Neuronal stem cell (in vitro differentiated cells): ENCODE data around the gene FAF1.

Experiments used
- DNase-seq: peaks from one replicate; pipeline ENCODE4 v3.0.0-alpha.2; 2013; ENCODE audit warnings: low spot score
- H2AFZ ChIP-seq: one replicate; pipeline ENCODE4 v1.6.1; 2013; ENCODE audit warnings: mild to moderate bottlenecking, low read length, inconsistent platforms
- H2AK5ac ChIP-seq: 2 replicates; pipeline ENCODE4 v1.6.1; 2013; ENCODE audit warnings: low read depth, mild to moderate bottlenecking, inconsistent platforms, low read length, moderate library complexity, mixed read lengths
- H2BK120ac ChIP-seq: 2 replicates; pipeline ENCODE4 v1.6.1; 2013; ENCODE audit warnings: low read depth, mild to moderate bottlenecking, inconsistent platforms, low read length, moderate library complexity, mixed read lengths
- H2BK12ac ChIP-seq: one replicate; pipeline ENCODE4 v1.6.1; 2013; ENCODE audit warnings: low read length, inconsistent platforms
- H2BK15ac ChIP-seq: 2 replicates; pipeline ENCODE4 v1.6.1; 2013; ENCODE audit warnings: mild to moderate bottlenecking, low read length, inconsistent platforms, mixed read lengths
- H2BK5ac ChIP-seq: one replicate; pipeline ENCODE4 v1.6.1; 2013; ENCODE audit warnings: inconsistent platforms, mild to moderate bottlenecking, low read length, moderate library complexity
- H3K14ac ChIP-seq: one replicate; pipeline ENCODE4 v1.6.1; 2013; ENCODE audit warnings: low read length, inconsistent platforms
- H3K18ac ChIP-seq: 2 replicates; pipeline ENCODE4 v1.6.1; 2013; ENCODE audit warnings: low read length, inconsistent platforms
- H3K23ac ChIP-seq: 2 replicates; pipeline ENCODE4 v1.6.1; 2013; ENCODE audit warnings: low read depth, mild to moderate bottlenecking, mixed read lengths, low read length, inconsistent platforms; ENCODE audit not compliant: poor library complexity
- H3K27ac ChIP-seq: replicated peaks from 3 replicates; pipeline ENCODE4 v1.5.1; 2013; ENCODE audit warnings: low read length, inconsistent platforms
- H3K27me3 ChIP-seq, 3 experiments: 2 replicates each; pipeline ENCODE4 v1.6.1; 2013; ENCODE audit warnings: low read length in 3 of 3, mild to moderate bottlenecking in 2 of 3, inconsistent platforms in 1 of 3, low read depth in 1 of 3, mixed read lengths in 1 of 3, moderate library complexity in 1 of 3; ENCODE audit not compliant: control insufficient read depth in 3 of 3, insufficient read depth in 3 of 3
- H3K36me3 ChIP-seq, 2 donors: replicated peaks in 1 of 2; 2 replicates each; pipeline ENCODE4 v1.6.1; 2013; ENCODE audit warnings: low read length in 2 of 2; ENCODE audit not compliant: control insufficient read depth in 2 of 2, insufficient read depth in 2 of 2
- H3K4ac ChIP-seq: 2 replicates; pipeline ENCODE4 v1.6.1; 2013; ENCODE audit warnings: inconsistent platforms, mild to moderate bottlenecking, low read length, moderate library complexity
- H3K4me1 ChIP-seq, 2 donors: 1 replicate in 1 of 2; 2 replicates in 1 of 2; pipeline ENCODE4 v1.6.1; 2013; ENCODE audit warnings: low read length in 2 of 2, low read depth in 1 of 2; ENCODE audit not compliant: control insufficient read depth in 2 of 2, insufficient read depth in 1 of 2
- H3K4me2 ChIP-seq: one replicate; pipeline ENCODE4 v1.6.1; 2013; ENCODE audit warnings: mild to moderate bottlenecking, low read length, inconsistent platforms; ENCODE audit not compliant: insufficient read depth, poor library complexity, severe bottlenecking
- H3K4me3 ChIP-seq, 2 donors: 2 replicates each; pipeline ENCODE4 v1.5.1; 2013; ENCODE audit warnings: low read length in 2 of 2, mild to moderate bottlenecking in 2 of 2, inconsistent platforms in 1 of 2, moderate library complexity in 1 of 2
- H3K79me1 ChIP-seq: one replicate; pipeline ENCODE4 v1.6.1; 2013; ENCODE audit warnings: low read depth, mild to moderate bottlenecking, inconsistent platforms, low read length, moderate library complexity
- H3K9ac ChIP-seq: one replicate; pipeline ENCODE4 v1.6.1; 2013; ENCODE audit warnings: mild to moderate bottlenecking, low read depth, low read length, inconsistent platforms; ENCODE audit not compliant: poor library complexity
- H3K9me3 ChIP-seq, 2 donors: replicated peaks in 1 of 2; 2 replicates each; pipeline versions ENCODE3 to v1.6.1; 2013; ENCODE audit warnings: low read length in 2 of 2, mild to moderate bottlenecking in 2 of 2, inconsistent platforms in 1 of 2, low read depth in 1 of 2, mixed read lengths in 1 of 2, moderate library complexity in 1 of 2; ENCODE audit not compliant: control insufficient read depth in 2 of 2, insufficient read depth in 1 of 2
- H4K8ac ChIP-seq: one replicate; pipeline ENCODE4 v1.6.1; 2013; ENCODE audit warnings: low read depth, mild to moderate bottlenecking, inconsistent platforms, low read length, moderate library complexity
- H4K91ac ChIP-seq: one replicate; pipeline ENCODE4 v1.6.1; 2013; ENCODE audit warnings: low read length, low read depth, mild to moderate bottlenecking, inconsistent platforms; ENCODE audit not compliant: poor library complexity
- WGBS, 2 donors: extraction: QIAGEN DNeasy Blood & Tissue Kit; methylation state at CpG; one replicate each; pipeline ENCODE4 v1.1.7; 2013; ENCODE audit warnings: missing lambda C conversion rate in 2 of 2, mixed read lengths in 1 of 2; ENCODE audit not compliant: insufficient read length in 2 of 2, insufficient replicate concordance in 1 of 2; ENCODE audit errors: extremely low coverage in 2 of 2; 5-methylcytosine and 5-hydroxymethylcytosine counted together

FAF1 gene

GRCh38 chr1:50651476-50652263 lies 308.4 kb downstream of the FAF1 start:
- Histone ChIP-seq H3K14ac (no peak overlapping the region), H3K79me1 (no peaks in the 10 kb centered on the region), H2BK5ac (no peak overlapping the region), H2AK5ac (no peak overlapping the region), H3K18ac (no peak overlapping the region), H3K4me2 (no peak overlapping the region), H3K4ac (no peak overlapping the region), H2BK15ac (no peak overlapping the region), H3K27me3 (no peaks in the 10 kb centered on the region), H3K9ac (no peak overlapping the region), H4K8ac (no peak overlapping the region), H3K4me3 (no peak overlapping the region), H3K4me1 (peaks cover 0 to 4% of the 10 kb centered on the region in 2 donors), H3K23ac (no peak overlapping the region), H3K27ac (no peak overlapping the region), H4K91ac (no peak overlapping the region), H2BK12ac (no peak overlapping the region), H3K36me3 (peaks cover 0 to 2% of the 10 kb centered on the region in 2 donors), H3K9me3 (no peaks in the 10 kb centered on the region), H2AFZ (no peak overlapping the region), H2BK120ac (no peak overlapping the region)
- no CpG with 5 or more reads among the region's 3 CpGs for WGBS, 2 donors
- DNase-seq = no peak

DNA sequence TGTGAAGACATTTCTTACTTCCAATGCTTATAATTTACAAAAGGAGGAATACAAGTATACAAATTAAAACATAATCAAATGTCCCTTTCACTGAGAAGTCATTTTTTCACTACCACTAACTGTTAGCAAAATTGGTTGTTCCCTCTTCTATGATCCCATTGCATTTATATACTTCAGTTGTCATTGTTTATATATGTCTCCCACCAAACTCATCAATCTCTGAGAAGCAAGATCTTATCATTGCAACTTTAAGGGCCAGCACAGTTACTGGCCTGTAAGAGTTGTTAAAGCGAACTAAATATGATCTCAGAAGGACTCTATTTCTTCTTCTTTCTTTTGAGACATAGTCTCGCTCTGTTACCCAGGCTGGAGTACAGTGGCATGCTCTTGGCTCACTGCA lies 313.5 kb downstream of the FAF1 start:
- Histone ChIP-seq H3K14ac (no peak overlapping the region), H3K18ac (no peak overlapping the region), H3K23ac (no peak overlapping the region), H2BK15ac (no peak overlapping the region), H3K9me3 (no peaks in the 10 kb centered on the region), H3K27me3 (no peaks in the 10 kb centered on the region), H3K4ac (no peak overlapping the region), H3K4me2 (no peak overlapping the region), H3K36me3 (peaks cover 0 to 4% of the 10 kb centered on the region in 2 donors), H2AFZ (no peak overlapping the region), H3K27ac (no peak overlapping the region), H3K4me1 (peaks cover 0 to 3% of the 10 kb centered on the region in 2 donors), H3K9ac (no peak overlapping the region), H3K4me3 (no peak overlapping the region), H4K91ac (no peak overlapping the region), H3K79me1 (no peaks in the 10 kb centered on the region), H2BK5ac (no peak overlapping the region), H2BK12ac (no peak overlapping the region), H2AK5ac (no peak overlapping the region), H4K8ac (no peak overlapping the region), H2BK120ac (no peak overlapping the region)
- DNase-seq = no peak
- WGBS, 2 donors = no CpG with 5 or more reads among the region's 2 CpGs

DNA sequence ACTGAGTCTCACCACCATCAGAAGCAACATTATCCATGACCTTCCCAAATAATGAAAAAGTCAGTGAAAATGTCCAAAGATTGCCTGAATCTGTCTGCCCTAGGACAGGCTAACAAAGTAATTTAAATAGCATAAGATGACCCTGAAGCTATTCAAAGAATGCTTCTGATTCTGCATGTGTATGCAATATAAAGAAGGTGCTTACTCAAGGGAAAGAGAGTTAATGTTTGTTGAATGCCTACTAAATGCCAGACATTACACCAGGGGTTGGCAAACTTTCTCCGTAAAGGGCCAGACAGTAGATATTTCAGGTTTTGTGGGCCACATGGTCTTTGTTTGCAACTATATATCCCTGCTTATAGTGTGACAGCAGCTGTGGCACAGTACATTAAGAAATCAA lies 314.9 kb downstream of the FAF1 start:
- no peak overlapping the region for H2BK12ac ChIP-seq
- no peak overlapping the region for H2AK5ac ChIP-seq
- WGBS, 2 donors = no CpG with 5 or more reads among the region's 1 CpG

GRCh38 chr1:50644447-50645105 lies 315.5 kb downstream of the FAF1 start:
- H3K27ac ChIP-seq = no peak overlapping the region
- DNase-seq = no peak
- no peak overlapping the region for H2BK5ac ChIP-seq

More for the DNA sequence above, 314.9 kb downstream of the FAF1 start:
- Histone ChIP-seq H3K9me3 (no peaks in the 10 kb centered on the region), H2BK120ac (no peak overlapping the region), H3K4ac (no peak overlapping the region), H3K9ac (no peak overlapping the region), H3K4me3 (no peak overlapping the region), H3K27me3 (no peaks in the 10 kb centered on the region), H3K36me3 (peaks cover 0 to 4% of the 10 kb centered on the region in 2 donors), H2AFZ (no peak overlapping the region), H2BK15ac (no peak overlapping the region), H4K8ac (no peak overlapping the region), H3K14ac (no peak overlapping the region), H3K18ac (no peak overlapping the region), H3K4me1 (no peaks in the 10 kb centered on the region), H3K23ac (no peak overlapping the region), H3K27ac (no peak overlapping the region), H2BK5ac (no peak overlapping the region), H3K4me2 (no peak overlapping the region), H3K79me1 (no peaks in the 10 kb centered on the region), H4K91ac (no peak overlapping the region)
- no peak for DNase-seq

More at GRCh38 chr1:50644447-50645105, 315.5 kb downstream of the FAF1 start:
- Histone ChIP-seq H2AK5ac (no peak overlapping the region), H3K4me2 (no peak overlapping the region), H3K9me3 (no peaks in the 10 kb centered on the region), H3K23ac (no peak overlapping the region), H3K14ac (no peak overlapping the region), H2BK12ac (no peak overlapping the region), H3K9ac (no peak overlapping the region), H2BK15ac (no peak overlapping the region), H3K4ac (no peak overlapping the region), H3K79me1 (no peaks in the 10 kb centered on the region), H2AFZ (no peak overlapping the region), H3K4me1 (no peaks in the 10 kb centered on the region), H3K36me3 (peaks cover 0 to 4% of the 10 kb centered on the region in 2 donors), H4K8ac (no peak overlapping the region), H4K91ac (no peak overlapping the region), H3K27me3 (no peaks in the 10 kb centered on the region), H2BK120ac (no peak overlapping the region), H3K4me3 (no peak overlapping the region), H3K18ac (no peak overlapping the region)
- WGBS, 2 donors = no CpG with 5 or more reads among the region's 2 CpGs
